Inflammatory macrophage treated with lipopolysaccharide for 4 hours (primary cell): ENCODE measurements around the gene ZFP3.
"Not testable (repeated sequence)": the region's sequence is repeated elsewhere in the genome, so short reads cannot be mapped to it uniquely, and the experiment has no call there.

Experiments used
- DNase-seq: peaks from one replicate; pipeline ENCODE4 v3.0.0-alpha.2; 2020

ZFP3 gene

DNA sequence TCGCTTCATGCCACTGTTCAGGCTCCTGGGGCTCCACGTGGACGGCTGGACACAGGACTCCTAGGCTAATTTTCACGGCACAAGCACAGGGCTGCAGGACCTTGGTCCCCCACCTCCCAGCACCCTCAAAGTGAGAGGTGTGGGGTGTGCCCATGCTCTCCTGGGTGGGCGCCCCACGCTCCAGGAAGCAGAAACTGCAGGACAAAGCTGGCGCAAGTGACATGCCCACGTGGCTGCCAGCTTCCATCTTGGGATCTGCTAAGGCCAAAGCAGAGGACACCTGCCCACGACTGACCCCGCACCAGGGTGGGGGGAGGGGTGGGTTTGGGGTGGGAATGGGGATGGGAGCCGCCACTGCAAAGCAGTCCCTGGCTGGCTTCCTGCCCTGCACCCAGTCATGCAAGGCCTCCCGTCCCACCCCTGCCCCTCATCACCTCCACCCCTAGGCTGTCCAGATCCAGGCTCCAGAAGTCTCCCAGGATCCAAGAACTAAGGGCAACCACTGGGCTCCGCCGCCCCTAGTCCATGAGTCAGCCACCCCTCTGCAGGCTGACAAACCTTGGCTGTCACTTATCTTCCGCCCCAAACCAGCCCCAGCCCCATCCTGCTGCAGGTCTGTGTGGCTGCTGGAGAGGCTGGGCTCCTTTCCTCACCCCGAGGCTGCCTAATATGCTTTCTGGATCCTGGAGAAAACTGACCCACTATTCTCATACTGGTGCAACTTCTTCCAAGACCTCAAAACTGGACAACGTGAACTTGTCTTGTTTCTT is 48.6 kb downstream of the ZFP3 start:
- no peak for DNase-seq

DNA sequence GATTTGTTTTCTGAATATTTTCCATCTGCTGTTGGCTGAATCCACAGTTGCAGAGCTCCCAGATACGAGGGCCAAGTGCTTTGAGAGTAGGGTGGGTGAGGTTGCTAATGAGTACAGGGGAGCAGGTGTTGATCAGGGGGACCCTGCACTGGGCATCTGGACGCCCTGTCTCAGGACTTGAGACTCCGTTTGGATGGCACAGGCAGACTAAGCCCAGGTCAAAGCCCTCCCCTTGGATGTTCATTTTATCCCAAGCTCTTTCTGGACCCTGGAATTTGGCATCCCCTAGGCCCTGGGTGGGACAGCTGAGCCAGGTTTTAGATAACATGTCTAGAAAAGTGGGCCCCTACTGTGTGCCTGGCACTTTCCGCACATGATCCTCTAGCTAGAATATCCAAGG is 49.6 kb downstream of the ZFP3 start:
- DNase-seq: no peak

DNA sequence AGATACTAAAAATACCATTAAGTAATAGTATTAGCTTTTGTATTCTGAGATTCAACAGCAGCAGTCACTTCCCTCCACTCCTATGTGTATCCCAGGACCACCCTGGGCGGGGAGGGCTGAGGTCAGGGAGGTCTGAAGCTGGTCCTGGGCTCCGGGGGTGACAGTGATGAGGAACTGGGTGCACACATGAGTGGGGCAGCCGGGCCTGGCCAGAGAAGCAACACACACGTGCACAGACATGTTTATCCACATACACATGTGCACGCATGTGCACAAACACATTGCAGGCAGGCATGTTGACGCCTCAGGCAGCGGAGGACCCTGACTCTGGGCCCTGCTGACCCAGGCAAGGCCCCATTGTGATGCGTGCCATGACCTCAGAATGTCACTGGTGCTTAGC is 50.1 kb downstream of the ZFP3 start:
- DNase-seq: not testable (repeated sequence)

DNA sequence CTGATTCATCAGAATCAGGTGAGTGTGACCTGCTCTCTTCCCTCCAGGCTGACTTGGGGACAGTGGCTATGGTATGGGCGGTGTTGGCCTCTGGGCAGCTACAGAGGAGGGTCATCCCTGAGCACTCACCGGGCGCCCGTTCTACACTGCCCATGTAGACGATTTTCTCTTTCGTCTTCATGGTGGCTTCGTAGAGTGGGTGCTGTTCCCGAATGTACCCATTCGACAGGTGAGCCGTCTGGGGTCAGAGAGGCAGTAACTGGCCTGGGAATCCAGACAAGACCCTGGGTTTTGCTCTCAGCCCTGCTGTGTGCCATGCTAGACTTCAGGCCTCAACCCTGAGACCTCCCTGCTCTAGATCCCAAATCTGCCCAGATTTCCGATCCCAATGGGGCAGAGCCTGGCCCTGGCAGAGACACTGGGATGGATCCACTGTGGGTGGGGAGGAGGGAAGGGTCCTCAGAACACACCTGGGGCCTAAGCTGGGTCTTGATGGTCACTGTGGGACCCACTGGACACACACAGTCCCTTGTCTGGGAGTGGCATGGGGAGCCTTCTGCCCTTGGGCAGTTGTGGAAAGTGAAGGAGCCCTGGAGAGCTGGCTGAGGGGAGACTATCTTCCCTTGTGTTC is 50.8 kb downstream of the ZFP3 start:
- DNase-seq: no peak

DNA sequence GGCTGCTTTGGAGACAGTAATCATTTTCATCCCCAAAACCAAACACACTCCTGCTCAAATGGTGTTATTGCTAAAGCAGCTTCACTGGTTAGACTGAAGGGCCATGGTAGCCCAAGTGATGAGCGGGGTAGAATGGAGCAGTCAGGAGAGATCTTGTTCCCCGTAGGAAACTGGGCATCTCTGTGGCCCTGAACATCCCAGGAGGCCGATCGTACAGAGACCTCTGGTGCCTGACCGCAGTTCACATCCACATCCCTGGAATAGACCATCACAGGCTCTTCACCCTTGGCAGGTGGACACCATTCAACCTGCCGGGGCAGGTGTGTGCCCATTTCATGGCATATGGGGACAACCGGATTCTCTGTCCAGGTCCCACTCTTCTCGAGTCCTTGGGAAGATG is 51.5 kb downstream of the ZFP3 start:
- not testable (repeated sequence) for DNase-seq

DNA sequence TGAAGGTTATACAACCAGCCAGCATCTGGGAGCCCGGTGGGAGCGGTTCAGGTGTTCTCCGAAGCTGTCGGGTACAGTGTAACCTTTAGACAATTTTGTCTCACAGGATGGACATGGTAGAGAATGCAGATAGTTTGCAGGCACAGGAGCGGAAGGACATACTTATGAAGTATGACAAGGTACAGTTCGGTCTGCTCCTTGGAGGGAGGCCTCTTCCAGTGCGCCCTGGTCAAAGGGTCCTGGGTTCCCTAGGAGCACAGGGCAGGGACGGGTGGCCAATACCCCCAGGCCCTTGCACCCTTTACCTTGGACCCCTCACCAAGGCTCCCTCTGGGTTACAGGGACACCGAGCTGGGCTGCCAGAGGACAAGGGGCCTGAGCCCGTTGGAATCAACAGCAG is 52.0 kb downstream of the ZFP3 start:
- DNase-seq: not testable (repeated sequence)

DNA sequence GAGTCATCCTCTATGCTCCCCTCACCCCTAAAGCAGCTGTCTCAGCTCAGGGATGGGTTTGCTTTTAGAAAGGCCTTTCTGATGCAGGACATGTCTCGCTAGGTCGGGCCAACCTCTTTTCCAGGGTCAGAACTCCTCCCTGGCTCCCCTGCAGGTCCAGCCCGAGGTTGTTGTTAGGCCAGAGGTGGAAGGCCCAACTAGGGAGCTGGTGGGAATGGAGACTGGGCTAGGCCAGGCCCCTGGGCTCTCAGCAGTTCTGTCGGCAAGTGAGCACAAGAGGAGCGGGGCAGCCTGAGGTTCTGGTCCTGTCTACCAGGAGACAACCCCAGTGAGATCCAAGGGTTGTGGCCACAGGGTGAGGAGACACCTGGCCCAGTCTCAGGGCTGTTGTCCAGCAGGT is 52.4 kb downstream of the ZFP3 start:
- not testable (repeated sequence) for DNase-seq

DNA sequence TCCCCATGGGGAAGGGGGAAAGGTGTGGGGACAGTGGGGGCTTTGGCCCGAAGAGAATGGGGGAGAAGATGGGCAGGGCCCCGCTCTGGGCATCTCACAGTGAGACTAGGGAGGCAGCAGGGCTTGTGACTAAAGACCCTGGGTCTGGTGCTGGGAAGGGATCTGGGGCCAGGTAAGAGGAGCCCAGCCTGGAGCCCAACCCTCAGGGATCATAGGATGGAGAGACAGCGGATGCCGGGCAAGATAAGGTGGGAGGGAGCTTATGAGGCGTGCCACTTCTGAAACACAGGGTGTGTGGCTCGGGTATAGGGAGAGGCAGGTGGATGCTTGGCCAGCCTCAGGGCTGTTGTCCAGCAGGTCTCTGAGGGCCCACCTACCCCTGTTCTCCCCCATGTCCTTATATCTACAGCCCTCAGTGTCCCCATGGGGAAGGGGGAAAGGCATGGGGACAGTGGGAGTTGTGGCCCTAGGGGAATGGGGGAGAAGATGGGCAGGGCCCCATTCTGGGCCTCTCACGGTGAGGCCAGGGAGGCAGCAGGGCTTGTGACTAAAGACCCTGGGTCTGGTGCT is 53.0 kb downstream of the ZFP3 start:
- no peak for DNase-seq

DNA sequence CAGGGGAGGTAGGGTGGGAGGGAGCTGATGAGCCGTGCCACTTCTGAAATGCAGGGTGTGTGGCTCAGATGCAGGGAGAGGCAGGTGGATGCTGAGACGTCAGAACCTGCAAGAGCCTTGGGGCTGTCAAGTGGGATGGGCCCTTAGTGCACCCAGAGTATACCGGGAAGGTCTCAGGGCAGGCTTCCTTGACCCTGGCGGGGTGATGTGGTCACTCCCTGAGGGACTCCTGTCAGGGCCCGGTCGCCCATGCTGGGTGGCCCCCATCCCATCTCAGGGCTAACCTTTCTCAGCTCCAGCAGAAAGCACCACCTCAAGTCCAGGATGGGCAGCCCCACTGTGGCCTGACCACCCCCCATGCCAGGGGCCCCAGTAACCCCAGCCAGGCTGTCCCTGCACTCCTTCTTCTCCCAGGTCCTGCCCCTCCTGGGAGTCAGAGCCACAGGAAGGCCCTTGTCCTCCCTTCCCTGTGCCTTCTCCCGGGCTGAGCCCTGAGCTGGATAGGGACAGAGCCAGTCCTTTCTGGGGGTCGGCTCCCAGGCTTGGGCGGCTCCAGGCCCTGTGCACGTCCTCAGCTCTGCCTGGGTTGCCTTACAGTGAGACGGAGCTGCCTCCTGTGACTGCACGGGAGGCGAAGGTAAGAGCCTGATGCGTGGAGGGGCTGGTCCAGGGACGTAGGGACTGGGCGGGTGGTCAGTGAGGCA is 53.7 kb downstream of the ZFP3 start:
- DNase-seq: not testable (repeated sequence)

DNA sequence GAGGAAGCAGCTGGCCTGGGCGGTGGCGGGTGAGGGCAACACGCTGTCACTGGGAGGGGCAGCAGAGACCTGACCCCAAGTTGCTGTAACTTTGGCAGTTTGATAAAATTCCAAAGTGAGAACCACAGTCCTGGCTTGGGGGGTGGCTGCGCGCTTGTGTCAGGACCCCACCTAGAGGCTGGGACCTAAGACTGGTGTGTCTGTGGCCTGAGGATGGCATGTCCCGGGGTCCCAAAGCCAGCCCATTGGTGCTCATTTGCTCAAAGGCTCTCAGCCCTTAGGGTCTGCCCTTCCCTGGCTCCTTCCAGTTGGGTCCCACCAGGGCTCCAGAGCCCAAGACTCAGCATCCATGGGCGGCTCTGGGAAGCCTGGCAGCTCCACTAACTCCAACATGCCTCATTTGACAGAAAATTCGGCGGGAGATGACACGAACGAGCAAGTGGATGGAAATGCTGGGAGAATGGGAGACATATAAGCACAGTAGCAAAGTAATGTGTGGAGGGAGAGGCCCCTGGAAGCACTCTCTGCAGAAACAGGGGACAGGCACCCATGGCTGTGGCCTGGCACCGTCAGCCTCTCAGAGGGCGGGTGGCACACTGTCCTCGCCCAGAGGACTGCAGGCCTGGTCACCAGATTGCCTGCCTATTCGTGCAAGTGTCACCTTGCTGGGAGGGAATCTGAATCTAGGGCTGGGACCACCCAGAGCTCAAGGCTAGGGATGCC is 54.4 kb downstream of the ZFP3 start:
- DNase-seq: not testable (repeated sequence)

DNA sequence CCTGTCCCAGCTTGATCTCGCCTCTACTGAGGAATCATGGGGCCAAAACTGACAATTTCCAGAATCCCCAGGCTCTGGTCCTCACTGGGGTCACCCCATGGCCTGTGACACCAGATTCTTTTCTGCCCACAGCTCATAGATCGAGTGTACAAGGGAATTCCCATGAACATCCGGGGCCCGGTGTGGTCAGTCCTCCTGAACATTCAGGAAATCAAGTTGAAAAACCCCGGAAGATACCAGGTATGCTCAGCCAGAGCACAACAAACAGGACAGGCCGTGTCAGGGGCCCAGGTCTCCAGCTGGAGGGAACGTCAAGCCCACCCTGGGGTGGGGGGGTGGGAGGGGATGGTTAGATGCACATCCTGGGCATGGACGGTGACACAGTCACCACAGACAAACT is 55.0 kb downstream of the ZFP3 start:
- DNase-seq: no peak

DNA sequence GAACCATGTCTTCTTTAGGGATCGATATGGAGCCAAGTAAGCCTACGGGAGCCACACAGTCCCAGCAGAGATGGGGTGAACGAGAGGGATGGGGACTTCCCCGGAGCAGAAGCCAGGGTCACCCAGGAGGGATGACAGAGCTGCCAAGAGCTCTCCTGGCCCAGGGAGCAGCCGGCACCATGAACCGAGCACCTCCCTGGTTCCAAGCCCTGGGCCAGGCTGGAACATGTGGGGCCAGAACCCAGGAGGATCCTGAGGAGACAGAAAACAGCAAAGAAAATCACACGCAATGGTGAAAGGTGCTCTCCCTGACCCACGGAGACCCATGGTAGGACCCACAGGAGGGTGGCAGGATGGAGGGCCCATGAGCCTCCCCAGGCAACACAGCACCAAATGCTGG is 55.7 kb downstream of the ZFP3 start:
- DNase-seq: not testable (repeated sequence)

DNA sequence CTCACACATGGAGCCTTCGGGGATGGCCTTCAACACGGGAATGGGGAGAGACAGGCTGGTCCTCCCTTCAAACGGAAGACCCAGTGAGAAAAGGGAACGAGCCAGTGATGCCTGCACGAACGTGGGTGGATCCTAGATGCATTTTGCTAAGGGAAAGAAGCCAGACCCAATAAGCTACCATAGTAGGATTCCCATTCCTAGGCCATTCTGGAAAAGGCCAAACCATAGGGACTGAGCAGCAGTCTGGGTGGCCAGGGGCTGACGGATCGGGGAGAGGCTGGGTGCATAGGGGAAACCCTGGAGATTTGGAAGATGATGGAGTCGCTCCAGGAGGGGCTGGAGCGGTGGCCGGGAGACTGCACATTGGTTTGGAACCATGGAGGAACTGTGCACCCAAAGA is 56.3 kb downstream of the ZFP3 start:
- not testable (repeated sequence) for DNase-seq

DNA sequence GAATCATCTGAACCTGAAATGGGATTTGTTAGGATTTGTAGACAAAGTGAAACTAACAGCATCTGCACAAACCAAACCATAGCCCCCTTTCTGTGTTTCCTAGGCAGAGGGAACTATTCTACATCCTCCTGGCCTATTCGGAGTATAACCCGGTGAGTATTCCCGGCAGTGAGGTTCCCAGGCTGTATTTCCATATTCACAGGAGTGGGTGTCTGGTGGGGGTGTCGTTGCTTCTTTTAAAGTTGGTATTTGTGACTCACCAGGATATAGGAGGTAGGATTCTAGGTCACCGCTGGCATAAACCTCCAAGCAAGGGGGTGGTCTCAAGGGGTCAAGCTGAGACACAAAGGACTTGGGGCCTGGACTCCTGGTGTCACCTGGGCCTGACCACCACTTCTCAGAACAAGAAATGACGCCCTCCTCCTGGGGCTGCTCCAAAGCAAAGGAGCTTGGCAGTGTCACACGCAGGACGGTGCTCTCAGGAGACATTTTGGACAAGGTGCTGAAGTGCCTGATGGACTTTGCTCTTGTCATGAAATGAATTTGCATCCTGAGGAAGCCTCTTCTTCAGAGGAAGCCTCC is 57.0 kb downstream of the ZFP3 start:
- DNase-seq: not testable (repeated sequence)

DNA sequence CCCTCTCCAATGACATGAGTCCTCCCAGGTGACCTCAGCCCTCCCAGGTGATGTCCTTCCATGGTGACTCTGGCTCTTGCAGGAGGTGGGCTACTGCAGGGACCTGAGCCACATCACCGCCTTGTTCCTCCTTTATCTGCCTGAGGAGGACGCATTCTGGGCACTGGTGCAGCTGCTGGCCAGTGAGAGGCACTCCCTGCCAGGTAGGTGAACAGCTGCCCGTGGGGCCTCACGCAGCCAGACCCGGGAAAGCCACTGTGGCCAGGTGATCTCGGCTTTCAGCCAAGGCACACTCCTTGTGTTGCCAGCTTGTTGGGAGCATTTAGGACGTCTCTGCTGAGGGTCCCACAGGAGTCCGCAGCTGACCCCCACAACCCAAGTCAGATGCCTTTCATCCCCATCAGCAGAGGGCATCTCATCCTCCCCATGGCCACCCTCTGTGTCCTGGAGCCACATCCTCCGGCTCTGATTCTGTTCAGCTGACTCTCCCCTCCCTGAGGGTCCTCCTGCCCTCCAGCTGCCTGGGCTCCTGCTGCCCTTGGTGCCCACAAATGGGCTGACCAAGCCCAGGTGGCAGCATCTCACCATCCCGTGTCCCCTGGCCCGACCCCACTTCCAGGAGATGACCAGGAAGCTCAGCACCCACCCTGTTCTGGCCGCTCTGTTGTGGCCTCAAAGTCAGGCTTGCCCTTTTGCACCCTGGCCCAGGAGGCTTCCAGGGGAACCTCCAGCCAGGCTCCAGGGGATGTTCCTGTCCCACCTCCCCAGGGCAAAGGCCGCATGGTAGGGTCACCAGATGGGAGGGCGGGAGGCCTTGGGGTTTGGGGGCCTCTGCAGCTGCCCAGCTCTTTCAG is 57.7 kb downstream of the ZFP3 start:
- no peak for DNase-seq

DNA sequence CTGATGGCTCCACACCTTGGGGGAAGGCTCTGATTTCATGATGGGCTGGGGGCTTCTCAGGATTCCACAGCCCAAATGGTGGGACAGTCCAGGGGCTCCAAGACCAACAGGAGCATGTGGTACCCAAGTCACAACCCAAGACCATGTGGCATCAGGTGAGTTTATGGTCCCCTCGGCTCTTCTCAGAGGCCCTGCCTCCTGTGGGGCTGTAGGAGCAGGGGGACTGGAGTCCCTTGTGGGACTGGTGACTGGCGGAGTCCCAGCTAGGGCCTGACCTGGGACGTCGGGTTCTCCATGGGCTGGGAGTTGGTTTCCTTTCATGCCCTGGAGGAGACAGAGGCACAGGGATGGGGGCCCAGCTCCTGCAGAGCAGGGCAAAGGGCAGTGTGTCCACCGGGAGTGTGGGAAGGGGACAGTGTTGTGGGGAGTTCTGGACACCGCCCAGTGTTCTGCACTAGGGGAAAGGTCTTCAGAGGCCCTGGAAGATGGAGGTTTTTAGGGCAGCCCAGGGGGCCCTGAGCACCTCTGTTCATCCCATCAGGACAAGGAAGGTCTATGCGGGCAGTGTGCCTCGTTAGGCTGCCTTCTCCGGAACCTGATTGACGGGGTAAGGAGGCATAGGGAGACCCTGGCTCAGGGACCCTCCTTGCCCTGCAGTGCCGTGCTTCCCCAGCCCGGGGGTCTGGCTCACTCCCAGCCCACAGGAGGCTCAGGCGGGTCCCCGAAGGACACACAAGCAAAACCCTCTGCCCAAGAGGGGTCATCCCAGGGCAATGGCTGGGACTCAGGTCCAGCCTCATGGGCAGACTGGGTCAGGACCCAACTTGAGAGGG is 58.5 kb downstream of the ZFP3 start:
- DNase-seq: not testable (repeated sequence)

DNA sequence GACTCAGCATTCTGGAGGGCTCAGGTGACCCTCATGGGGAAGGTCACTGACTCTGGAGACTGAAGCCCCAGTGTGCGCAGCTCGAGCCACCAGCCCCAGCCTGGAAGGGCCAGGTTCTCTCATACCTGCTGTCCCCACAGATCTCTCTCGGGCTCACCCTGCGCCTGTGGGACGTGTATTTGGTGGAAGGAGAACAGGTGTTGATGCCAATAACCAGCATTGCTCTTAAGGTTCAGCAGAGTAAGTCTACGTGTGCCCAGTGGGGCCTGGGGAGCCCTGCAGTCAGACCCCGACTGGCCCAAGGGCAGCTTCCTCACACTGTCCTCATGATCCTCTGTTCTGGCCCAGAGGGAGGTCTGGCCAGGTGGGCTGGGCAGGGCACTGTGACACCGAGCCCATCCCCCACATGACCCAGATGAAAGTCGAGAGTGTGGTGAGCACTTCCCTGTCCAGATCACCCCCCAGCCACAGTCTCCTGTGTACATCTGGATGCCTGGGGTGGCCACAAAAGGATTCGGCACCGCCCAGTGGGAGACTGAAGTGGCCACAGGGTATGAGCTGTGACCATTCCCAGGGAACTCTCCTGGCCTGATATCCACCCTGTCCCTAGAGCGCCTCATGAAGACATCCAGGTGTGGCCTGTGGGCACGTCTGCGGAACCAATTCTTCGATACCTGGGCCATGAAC is 59.4 kb downstream of the ZFP3 start:
- not testable (repeated sequence) for DNase-seq

DNA sequence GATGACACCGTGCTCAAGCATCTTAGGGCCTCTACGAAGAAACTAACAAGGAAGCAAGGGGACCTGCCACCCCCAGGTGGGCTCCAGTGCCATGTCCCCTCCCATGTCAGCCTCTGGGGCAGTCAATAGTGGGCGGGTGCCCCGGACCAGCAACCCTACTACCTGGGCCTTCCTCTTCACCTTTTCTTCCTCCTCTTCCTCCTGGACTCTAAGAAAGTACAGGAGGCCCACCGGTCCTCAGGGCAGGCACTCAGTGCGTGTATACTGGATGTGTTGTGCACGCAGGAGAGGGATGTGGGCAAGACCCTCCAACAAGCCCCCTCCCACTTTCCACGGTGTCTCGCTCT is 59.9 kb downstream of the ZFP3 start:
- not testable (repeated sequence) for DNase-seq

DNA sequence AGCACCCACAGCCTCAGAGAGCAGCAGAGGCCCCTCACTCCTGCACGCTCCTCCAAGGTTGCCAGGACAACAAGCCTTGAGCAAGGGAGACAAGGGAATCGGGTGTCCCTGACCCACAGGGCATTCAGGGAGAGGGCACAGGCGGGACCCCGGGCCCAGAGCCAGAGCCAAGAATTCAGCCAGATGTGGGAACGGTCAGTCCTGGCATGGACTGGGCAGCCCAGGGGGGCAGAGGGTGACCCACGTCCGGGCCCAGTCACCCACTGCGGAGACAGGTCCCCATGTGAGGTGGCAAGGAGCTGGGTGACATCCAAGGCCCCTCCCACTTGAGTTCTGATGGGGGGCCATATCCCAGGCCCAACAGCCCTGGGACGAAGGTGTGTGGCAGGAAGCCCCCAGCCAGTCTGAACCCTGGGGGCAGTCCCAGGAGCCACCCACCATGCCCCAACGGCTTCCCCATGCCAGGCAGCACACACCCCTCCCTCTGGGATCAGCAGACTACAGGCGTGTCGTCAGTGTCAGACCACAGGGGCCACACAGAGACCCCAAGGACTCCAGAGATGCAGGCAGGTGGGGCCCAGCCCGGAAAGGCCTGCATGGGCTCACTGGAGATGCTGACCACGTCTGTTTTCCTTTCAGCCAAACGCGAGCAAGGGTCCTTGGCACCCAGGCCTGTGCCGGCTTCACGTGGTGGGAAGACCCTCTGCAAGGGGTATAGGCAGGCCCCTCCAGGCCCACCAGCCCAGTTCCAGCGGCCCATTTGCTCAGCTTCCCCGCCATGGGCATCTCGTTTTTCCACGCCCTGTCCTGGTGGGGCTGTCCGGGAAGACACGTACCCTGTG is 60.6 kb downstream of the ZFP3 start:
- DNase-seq: no peak
